ENCODE data around the gene ERC1.
A peak's percentile ranks its signal among the peaks of the same experiment; 100 is the strongest.

The ERC1 gene

GRCh38 chr12:1531654-1532374 is 540.8 kb downstream of the ERC1 start:
- in situ Hi-C loops (cut with HindIII; ENCODE audit: low pct_ligation_motif_present, low pct_unique_long_range_greater_than_20kb, low sequenced_read_pairs) = no loop called here
- DNase-seq = no peak

- in situ Hi-C loops (cut with HindIII; ENCODE audit: low pct_ligation_motif_present, low pct_unique_long_range_greater_than_20kb, low sequenced_read_pairs) = no loop called here
Measured at GRCh38 chr12:1532375-1533165, 541.5 kb downstream of the ERC1 start.

GRCh38 chr12:1533205-1533601 is 542.2 kb downstream of the ERC1 start:
- in situ Hi-C loops (cut with HindIII; ENCODE audit: low pct_ligation_motif_present, low pct_unique_long_range_greater_than_20kb, low sequenced_read_pairs) = no loop called here
- DNase-seq = peak; percentile 44

More at GRCh38 chr12:1532375-1533165, 541.5 kb downstream of the ERC1 start:
- DNase-seq = no peak

- DNase-seq = peak; percentile 83
- in situ Hi-C loops (cut with HindIII; ENCODE audit: low pct_ligation_motif_present, low pct_unique_long_range_greater_than_20kb, low sequenced_read_pairs) = no loop called here
Measured at GRCh38 chr12:1533602-1534304, 542.7 kb downstream of the ERC1 start.

- peak; percentile 76 for DNase-seq
- in situ Hi-C loops (cut with HindIII; ENCODE audit: low pct_ligation_motif_present, low pct_unique_long_range_greater_than_20kb, low sequenced_read_pairs) = no loop called here
Measured at GRCh38 chr12:1534748-1535147, 543.7 kb downstream of the ERC1 start.

GRCh38 chr12:1536817-1537216 is 545.8 kb downstream of the ERC1 start:
- in situ Hi-C loops (cut with HindIII; ENCODE audit: low pct_ligation_motif_present, low pct_unique_long_range_greater_than_20kb, low sequenced_read_pairs) = no loop called here

GRCh38 chr12:1539135-1539534 is 548.1 kb downstream of the ERC1 start:
- DNase-seq = no peak
- in situ Hi-C loops (cut with HindIII; ENCODE audit: low pct_ligation_motif_present, low pct_unique_long_range_greater_than_20kb, low sequenced_read_pairs) = no loop called here

More at GRCh38 chr12:1536817-1537216, 545.8 kb downstream of the ERC1 start:
- DNase-seq = no peak

- in situ Hi-C loops (cut with HindIII; ENCODE audit: low pct_ligation_motif_present, low pct_unique_long_range_greater_than_20kb, low sequenced_read_pairs) = no loop called here
- no peak for DNase-seq
Measured at GRCh38 chr12:1540690-1541089, 549.7 kb downstream of the ERC1 start.

GRCh38 chr12:1542599-1542998 is 551.6 kb downstream of the ERC1 start:
- DNase-seq = no peak
- in situ Hi-C loops (cut with HindIII; ENCODE audit: low pct_ligation_motif_present, low pct_unique_long_range_greater_than_20kb, low sequenced_read_pairs) = no loop called here

GRCh38 chr12:1544996-1545700 is 554.1 kb downstream of the ERC1 start:
- DNase-seq = no peak
- in situ Hi-C loops (cut with HindIII; ENCODE audit: low pct_ligation_motif_present, low pct_unique_long_range_greater_than_20kb, low sequenced_read_pairs) = no loop called here

Measured in ACHN (cell line).